GM11168 (cell line): ENCODE data around the gene ATF7.

ENCODE experiments used
- in situ Hi-C: fragments of 300-500 bp; cut with MboI; formaldehyde crosslinking; loops from one replicate; pipeline ENCODE4 v1.12.0; 2022; ENCODE audit warnings: low sequenced_read_pairs; ENCODE audit not compliant: unreplicated experiment

The ATF7 gene

DNA sequence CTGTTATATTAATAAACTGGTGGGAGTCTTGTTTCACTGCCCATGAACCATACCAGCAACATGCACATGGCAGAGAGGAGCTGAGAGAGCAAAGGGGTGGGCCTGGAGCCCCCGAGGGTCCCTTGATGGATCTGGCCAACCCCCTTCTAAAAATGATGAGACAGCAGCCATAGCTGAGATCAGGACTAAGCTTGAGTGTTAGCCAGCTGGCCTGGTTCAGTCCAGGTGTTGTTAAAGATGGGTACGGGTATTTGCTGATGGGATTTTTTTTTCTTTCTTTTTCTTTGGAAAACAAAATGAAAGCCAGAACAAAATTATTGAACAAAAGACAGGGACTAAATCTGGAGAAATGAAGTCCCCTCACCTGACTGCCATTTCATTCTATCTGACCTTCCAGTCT lies 158.3 kb downstream of the ATF7 start:
- in situ Hi-C loops: no loop called here

DNA sequence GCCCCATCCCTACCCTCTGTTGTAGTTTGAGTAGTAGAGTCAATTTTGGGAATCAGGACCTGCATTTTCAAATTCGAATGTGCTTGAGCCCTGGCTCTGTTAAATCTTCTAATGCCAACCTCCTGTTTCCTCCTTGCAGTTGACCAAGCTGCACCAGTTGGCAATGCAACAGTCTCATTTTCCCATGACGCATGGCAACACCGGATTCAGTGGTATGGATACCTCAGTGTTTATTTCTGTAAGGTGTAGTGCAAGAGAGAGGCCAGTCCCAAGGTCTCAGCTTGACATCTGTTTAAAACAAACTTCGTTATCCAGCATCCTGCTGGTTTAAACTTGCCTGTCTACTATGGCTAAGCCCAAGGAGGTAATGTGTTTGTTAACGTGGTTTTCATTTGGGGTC lies 159.1 kb downstream of the ATF7 start:
- in situ Hi-C loops: no loop called here

GRCh38 chr12:53466640-53467039 lies 159.5 kb downstream of the ATF7 start:
- in situ Hi-C loops: no loop called here

DNA sequence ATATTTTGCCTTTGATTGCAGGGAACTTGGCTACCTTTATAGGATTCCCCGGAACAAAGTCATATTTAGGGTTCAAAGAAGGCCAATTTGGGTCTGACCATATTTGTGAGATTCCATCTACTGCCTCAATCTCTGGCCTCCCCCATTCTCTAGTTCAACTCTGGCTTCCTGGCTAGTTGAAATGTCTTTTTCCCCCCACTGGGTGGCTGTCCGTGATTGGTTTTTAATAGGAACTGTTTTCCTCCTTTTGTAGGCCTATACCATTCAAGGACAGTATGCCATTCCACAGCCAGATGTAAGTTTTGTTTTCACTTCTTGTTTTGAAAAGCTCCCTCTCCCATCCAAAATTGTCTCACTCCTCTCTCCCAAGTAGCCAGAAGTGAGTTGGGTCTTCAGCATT lies 160.5 kb downstream of the ATF7 start:
- in situ Hi-C loops: no loop called here

GRCh38 chr12:53464685-53465418 lies 161.3 kb downstream of the ATF7 start:
- in situ Hi-C loops: no loop called here

GRCh38 chr12:53463802-53464560 lies 162.2 kb downstream of the ATF7 start:
- in situ Hi-C loops: no loop called here

- in situ Hi-C loops: no loop called here
Measured at GRCh38 chr12:53462935-53463334, 163.2 kb downstream of the ATF7 start.

- in situ Hi-C loops: no loop called here
Measured at GRCh38 chr12:53461591-53461990, 164.6 kb downstream of the ATF7 start.

- in situ Hi-C loops: no loop called here
Measured at GRCh38 chr12:53461059-53461458, 165.1 kb downstream of the ATF7 start.

DNA sequence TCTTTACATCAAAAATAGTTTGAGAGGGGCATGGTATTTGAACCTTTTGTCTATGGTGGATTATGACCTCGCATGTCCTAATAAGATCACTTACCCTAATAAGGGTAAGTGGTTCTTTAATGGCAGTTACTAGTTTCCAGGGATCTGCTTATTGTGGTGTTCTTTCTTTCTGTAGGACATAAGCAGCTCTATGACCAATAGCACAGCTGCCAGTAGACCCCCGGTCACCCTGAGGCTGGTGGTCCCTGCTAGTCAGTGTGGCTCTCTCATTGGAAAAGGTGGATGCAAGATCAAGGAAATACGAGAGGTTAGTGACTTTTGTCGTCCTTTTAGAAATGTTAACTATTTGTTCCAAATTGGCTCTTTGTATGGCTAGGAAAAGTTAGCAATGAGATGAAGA lies 167.1 kb downstream of the ATF7 start:
- in situ Hi-C loops: no loop called here
